Stimulated activated naive CD4-positive, alpha-beta T cell treated with Interleukin-2 at 50 U/mL for 16 hours (primary cell): ENCODE data around the gene ATG13.

ENCODE experiments used
- DNase-seq: peaks from one replicate; lab custom pipeline; 2025; lab: John Stamatoyannopoulos, UW

The ATG13 gene

GRCh38 chr11:46607516-46607915 lies 9.8 kb upstream of the ATG13 start:
- no peak for DNase-seq

GRCh38 chr11:46609386-46609785 lies 8.0 kb upstream of the ATG13 start:
- DNase-seq, result no peak

- DNase-seq, result no peak
These were observed 5.6 kb upstream of the ATG13 start for GRCh38 chr11:46611526-46612304.

GRCh38 chr11:46612326-46612725 lies 5.0 kb upstream of the ATG13 start:
- no peak for DNase-seq

- no peak for DNase-seq
These were observed 1.6 kb upstream of the ATG13 start for GRCh38 chr11:46615756-46616155.

- DNase-seq, result no peak
These were observed 711 bp upstream of the ATG13 start for GRCh38 chr11:46616551-46617133.

GRCh38 chr11:46617972-46618314 lies 590 bp downstream of the ATG13 start:
- no peak for DNase-seq

GRCh38 chr11:46618837-46619236 lies 1.5 kb downstream of the ATG13 start:
- no peak for DNase-seq

GRCh38 chr11:46625406-46625805 lies 8.1 kb downstream of the ATG13 start:
- no peak for DNase-seq

GRCh38 chr11:46628961-46629360 lies 11.6 kb downstream of the ATG13 start:
- DNase-seq, result no peak

GRCh38 chr11:46630237-46630636 lies 12.9 kb downstream of the ATG13 start:
- no peak for DNase-seq

GRCh38 chr11:46631676-46632075 lies 14.3 kb downstream of the ATG13 start:
- no peak for DNase-seq

- no peak for DNase-seq
These were observed 15.1 kb downstream of the ATG13 start for GRCh38 chr11:46632502-46632901.

- DNase-seq, result no peak
These were observed 16.2 kb downstream of the ATG13 start for GRCh38 chr11:46633291-46634217.

GRCh38 chr11:46635557-46636139 lies 18.3 kb downstream of the ATG13 start:
- no peak for DNase-seq

GRCh38 chr11:46637546-46637945 lies 20.2 kb downstream of the ATG13 start:
- DNase-seq, result no peak

GRCh38 chr11:46639197-46639839 lies 22.0 kb downstream of the ATG13 start:
- no peak for DNase-seq

GRCh38 chr11:46640036-46640788 lies 22.9 kb downstream of the ATG13 start:
- DNase-seq, result no peak

GRCh38 chr11:46641639-46642038 lies 24.3 kb downstream of the ATG13 start:
- no peak for DNase-seq

GRCh38 chr11:46642627-46643335 lies 25.4 kb downstream of the ATG13 start:
- DNase-seq, result no peak

- DNase-seq, result no peak
These were observed 26.2 kb downstream of the ATG13 start for GRCh38 chr11:46643531-46643930.
